ENCODE results near the gene SF3B3.

GRCh38 chr16:70594569-70594968 is 71.0 kb downstream of the SF3B3 start:
- TF ChIP-seq CTCF (IDR thresholded peaks at IDR 0.05) (no peak), RFX5 (IDR thresholded peaks at IDR 0.05; ENCODE audit: low read length) (no peak), SMC3 (IDR thresholded peaks at IDR 0.05; ENCODE audit: low read depth, low read length) (no peak), REST (IDR thresholded peaks at IDR 0.05; ENCODE audit: low read depth, low read length) (no peak), MXI1 (IDR thresholded peaks at IDR 0.05; ENCODE audit: low read depth, low read length) (no peak), NRF1 (IDR thresholded peaks at IDR 0.05; ENCODE audit: low read depth, low read length) (no peak), EZH2phosphoT487 (IDR thresholded peaks at IDR 0.05; ENCODE audit: borderline replicate concordance, low read depth) (no peak), JUND (IDR thresholded peaks at IDR 0.05) (no peak), YY1 (IDR thresholded peaks at IDR 0.05; ENCODE audit: low read depth) (no peak), FOXM1 (IDR thresholded peaks at IDR 0.05; ENCODE audit: low read depth) (no peak), RCOR1 (IDR thresholded peaks at IDR 0.05; ENCODE audit: low read length) (no peak), POLR2AphosphoS5 (IDR thresholded peaks at IDR 0.05; ENCODE audit: low read depth, low read length) (no peak), GATA2 (CRISPR knock-in tag; IDR thresholded peaks at IDR 0.05) (no peak)

All from SK-N-SH (cell line).